ACC112 (cell line): ENCODE measurements around the gene ABCG2.

Experiments
- H2AFZ ChIP-seq: fragments of 200-600 bp; sonication (generic); one replicate; pipeline ENCODE4 v1.6.0; 2017; ENCODE audit warnings: antibody characterized with exemption, low read length; ENCODE audit not compliant: unreplicated experiment
- H3K27ac ChIP-seq: fragments of 200-600 bp; sonication (generic); 2 replicates; pipeline ENCODE4 v1.5.1; 2014; ENCODE audit warnings: low read depth, mild to moderate bottlenecking, antibody characterized with exemption, low read length, moderate library complexity
- H3K27me3 ChIP-seq: fragments of 200-600 bp; sonication (generic); 2 replicates; pipeline ENCODE4 v1.6.1; 2014; ENCODE audit warnings: mild to moderate bottlenecking, antibody characterized with exemption, low read length, moderate library complexity, mixed read lengths; ENCODE audit not compliant: insufficient read depth
- H3K36me3 ChIP-seq: fragments of 200-600 bp; sonication (generic); 2 replicates; pipeline ENCODE4 v1.6.1; 2016; ENCODE audit warnings: mild to moderate bottlenecking, antibody characterized with exemption, low read length, moderate library complexity, mixed read lengths; ENCODE audit not compliant: insufficient read depth
- H3K4me1 ChIP-seq: fragments of 200-600 bp; sonication (generic); one replicate; pipeline ENCODE4 v1.6.1; 2016; ENCODE audit warnings: low read length, mixed read lengths; ENCODE audit not compliant: insufficient read depth, unreplicated experiment, control insufficient read depth
- H3K4me3 ChIP-seq: fragments of 200-600 bp; sonication (generic); 2 replicates; pipeline ENCODE4 v1.5.1; 2014; ENCODE audit warnings: mild to moderate bottlenecking, low read depth, low read length
- H3K79me2 ChIP-seq: fragments of 200-600 bp; sonication (generic); one replicate; pipeline ENCODE4 v1.6.0; 2016; ENCODE audit warnings: low read length; ENCODE audit not compliant: control insufficient read depth, unreplicated experiment, insufficient read depth

Gene ABCG2

DNA sequence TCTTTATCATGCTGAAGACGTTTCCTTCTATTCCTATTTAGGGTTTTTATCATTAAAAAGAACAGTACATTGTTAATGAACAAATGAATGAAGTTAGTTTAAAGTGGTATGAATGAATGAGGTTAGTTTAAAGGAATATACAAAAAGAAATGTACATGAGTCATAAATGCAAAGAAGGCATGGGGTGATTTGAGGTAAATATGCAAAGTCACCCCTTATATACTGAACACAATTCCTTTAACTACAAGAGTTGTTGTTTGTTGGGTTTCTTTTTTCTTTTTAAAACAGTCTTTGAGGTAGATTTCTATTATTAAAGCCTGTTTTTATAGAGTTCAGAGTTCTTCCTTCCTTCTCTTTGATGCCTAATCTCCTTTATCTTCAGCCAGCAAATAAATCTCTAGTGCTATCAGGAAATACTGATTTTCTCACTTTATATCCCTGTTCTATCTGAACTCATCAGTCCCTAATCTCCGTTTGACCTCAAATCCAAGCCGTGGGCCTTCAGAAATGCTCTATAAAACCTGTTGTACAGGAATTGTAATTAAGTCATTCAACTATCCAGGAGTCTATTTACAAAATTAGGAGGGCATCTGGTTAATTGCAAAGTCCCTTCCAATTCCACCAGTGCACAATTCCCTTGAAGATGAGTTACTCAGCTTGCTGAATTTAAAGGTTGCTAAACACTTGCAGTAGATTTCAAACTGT is 31.6 kb upstream of the ABCG2 start:
- Histone ChIP-seq H3K27ac (no peak overlapping the region), H3K36me3 (no peaks in the 10 kb centered on the region), H3K4me3 (no peak overlapping the region), H3K4me1 (peaks cover 12% of the 10 kb centered on the region), H2AFZ (peak overlapping the region; percentile 0), H3K79me2 (no peaks in the 10 kb centered on the region), H3K27me3 (no peaks in the 10 kb centered on the region)

DNA sequence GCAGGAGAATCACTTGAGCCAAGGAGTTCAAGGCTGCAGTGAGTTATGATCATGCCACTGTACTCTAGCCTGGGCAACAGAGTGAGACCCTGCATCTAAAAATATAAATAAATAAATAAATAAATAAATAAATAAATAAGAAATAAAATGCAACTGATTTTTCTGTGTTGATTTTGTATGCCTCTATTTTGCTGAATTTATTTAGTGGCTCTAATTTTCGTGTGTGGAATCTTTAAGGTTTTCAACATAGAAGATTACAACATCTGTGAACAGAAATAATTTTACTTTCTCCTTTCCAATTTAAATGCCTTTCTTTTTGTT is 30.9 kb upstream of the ABCG2 start:
- no peaks in the 10 kb centered on the region for H3K27me3 ChIP-seq
- H3K79me2 ChIP-seq, result no peaks in the 10 kb centered on the region
- no peak overlapping the region for H3K4me3 ChIP-seq
- no peak overlapping the region for H2AFZ ChIP-seq
- H3K36me3 ChIP-seq, result no peaks in the 10 kb centered on the region
- H3K4me1 ChIP-seq, result peaks cover 12% of the 10 kb centered on the region
- no peak overlapping the region for H3K27ac ChIP-seq

- H3K4me1 ChIP-seq, result peaks cover 12% of the 10 kb centered on the region
- no peaks in the 10 kb centered on the region for H3K36me3 ChIP-seq
- no peak overlapping the region for H2AFZ ChIP-seq
- H3K27ac ChIP-seq, result no peak overlapping the region
- H3K27me3 ChIP-seq, result no peaks in the 10 kb centered on the region
- no peak overlapping the region for H3K4me3 ChIP-seq
- no peaks in the 10 kb centered on the region for H3K79me2 ChIP-seq
Observed at GRCh38 chr4:88188738-88189417, 30.4 kb upstream of the ABCG2 start.

- no peak overlapping the region for H3K27ac ChIP-seq
- H3K27me3 ChIP-seq, result no peaks in the 10 kb centered on the region
- H3K79me2 ChIP-seq, result no peaks in the 10 kb centered on the region
- no peak overlapping the region for H2AFZ ChIP-seq
- H3K4me1 ChIP-seq, result peaks cover 12% of the 10 kb centered on the region
- H3K36me3 ChIP-seq, result no peaks in the 10 kb centered on the region
- H3K4me3 ChIP-seq, result no peak overlapping the region
Observed at GRCh38 chr4:88187766-88188165, 29.3 kb upstream of the ABCG2 start.

GRCh38 chr4:88185906-88186305 is 27.5 kb upstream of the ABCG2 start:
- Histone ChIP-seq H3K4me1 (peaks cover 8% of the 10 kb centered on the region), H3K4me3 (no peak overlapping the region), H3K27ac (no peak overlapping the region), H2AFZ (no peak overlapping the region), H3K36me3 (no peaks in the 10 kb centered on the region), H3K79me2 (no peaks in the 10 kb centered on the region), H3K27me3 (no peaks in the 10 kb centered on the region)

- Histone ChIP-seq H3K27ac (no peak overlapping the region), H3K4me3 (no peak overlapping the region), H2AFZ (no peak overlapping the region), H3K27me3 (no peaks in the 10 kb centered on the region), H3K4me1 (peaks cover 12% of the 10 kb centered on the region), H3K79me2 (no peaks in the 10 kb centered on the region), H3K36me3 (no peaks in the 10 kb centered on the region)
Observed at GRCh38 chr4:88179261-88179660, 20.8 kb upstream of the ABCG2 start.

DNA sequence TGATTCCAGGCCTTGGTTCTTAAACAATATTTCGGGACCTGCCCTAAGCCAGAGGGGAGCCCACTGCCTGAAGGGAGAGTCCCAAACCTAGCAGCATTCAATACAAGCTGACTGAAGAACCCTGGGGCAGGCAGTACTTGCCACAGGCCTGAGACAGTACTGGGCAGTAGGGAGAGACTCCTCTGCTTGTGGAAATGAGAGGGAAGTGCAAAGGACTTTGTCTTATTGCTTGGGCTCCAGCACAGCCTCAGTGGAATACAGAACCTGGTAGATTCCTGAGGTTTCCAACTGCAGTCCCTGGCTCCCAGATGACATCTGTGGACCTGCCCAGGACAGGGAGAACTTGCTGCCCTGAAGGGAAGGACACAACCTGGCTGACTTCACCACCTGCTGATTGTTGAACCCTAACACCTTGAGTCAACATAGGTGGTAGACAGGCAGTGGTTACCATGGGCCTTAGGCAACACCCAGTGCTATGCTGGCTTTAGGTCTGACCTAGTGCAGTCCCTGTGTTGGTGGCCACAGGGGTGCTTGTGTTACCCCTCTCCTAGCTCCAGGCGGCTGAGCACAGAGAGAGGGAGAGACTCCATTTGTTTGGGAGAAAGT is 20.3 kb upstream of the ABCG2 start:
- H3K27me3 ChIP-seq, result no peaks in the 10 kb centered on the region
- no peak overlapping the region for H3K4me3 ChIP-seq
- peaks cover 12% of the 10 kb centered on the region for H3K4me1 ChIP-seq
- H3K27ac ChIP-seq, result no peak overlapping the region
- no peaks in the 10 kb centered on the region for H3K79me2 ChIP-seq
- H2AFZ ChIP-seq, result peak overlapping the region; percentile 42
- no peaks in the 10 kb centered on the region for H3K36me3 ChIP-seq

GRCh38 chr4:88177983-88178625 is 19.7 kb upstream of the ABCG2 start:
- Histone ChIP-seq H3K27me3 (no peaks in the 10 kb centered on the region), H2AFZ (peak overlapping the region; percentile 42), H3K27ac (no peak overlapping the region; the same call in 1 of the 2 replicates), H3K4me1 (peaks cover 12% of the 10 kb centered on the region), H3K79me2 (no peaks in the 10 kb centered on the region), H3K36me3 (no peaks in the 10 kb centered on the region), H3K4me3 (no peak overlapping the region)

DNA sequence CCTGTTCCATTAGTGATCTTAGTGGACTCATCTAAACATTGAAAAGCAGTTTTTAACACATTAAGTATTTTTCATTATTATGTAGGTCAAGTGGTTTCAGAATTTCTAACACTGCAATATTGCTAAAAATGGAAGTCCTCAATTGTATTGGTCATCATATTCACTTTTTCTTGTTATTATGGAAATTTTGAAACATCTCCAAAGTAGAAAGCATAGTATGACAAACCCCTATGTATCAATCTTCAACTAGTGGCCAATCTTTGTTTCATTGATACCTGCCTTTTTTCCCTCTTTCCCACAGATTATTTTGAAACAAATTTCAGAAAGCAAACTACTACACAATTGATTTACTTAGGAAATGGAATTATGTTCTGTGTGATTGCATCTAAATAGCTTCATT is 14.5 kb upstream of the ABCG2 start:
- Histone ChIP-seq H3K27me3 (no peaks in the 10 kb centered on the region), H3K4me3 (no peak overlapping the region), H3K79me2 (no peaks in the 10 kb centered on the region), H3K36me3 (no peaks in the 10 kb centered on the region), H3K27ac (no peak overlapping the region), H3K4me1 (peaks cover 5% of the 10 kb centered on the region), H2AFZ (no peak overlapping the region)

- Histone ChIP-seq H3K4me1 (no peaks in the 10 kb centered on the region), H2AFZ (no peak overlapping the region), H3K79me2 (no peaks in the 10 kb centered on the region), H3K27ac (no peak overlapping the region), H3K36me3 (no peaks in the 10 kb centered on the region), H3K27me3 (no peaks in the 10 kb centered on the region), H3K4me3 (no peak overlapping the region)
Observed at GRCh38 chr4:88171206-88171605, 12.8 kb upstream of the ABCG2 start.
